Gastroesophageal sphincter (tissue), 3 donors: ENCODE measurements around the gene DRD4.

Experiments used
- CTCF ChIP-seq, 4 experiments: fragments of 200-600 bp in 2 of 4; fragments of 450-650 bp in 2 of 4; sonication (generic) in 1 of 4; IDR thresholded peaks; one replicate each; pipeline ENCODE4 v1.5.1; 2017 to 2019; ENCODE audit warnings: antibody characterized with exemption in 4 of 4, mild to moderate bottlenecking in 2 of 4, moderate library complexity in 2 of 4
- EP300 ChIP-seq: sonication (generic); formaldehyde crosslinking; IDR thresholded peaks from one replicate; pipeline ENCODE4 v1.6.1; 2017; ENCODE audit warnings: antibody characterized with exemption, mild to moderate bottlenecking
- POLR2AphosphoS5 ChIP-seq: sonication (generic); formaldehyde crosslinking; IDR thresholded peaks from one replicate; pipeline ENCODE4 v1.6.1; 2017; ENCODE audit warnings: antibody characterized with exemption

DNA sequence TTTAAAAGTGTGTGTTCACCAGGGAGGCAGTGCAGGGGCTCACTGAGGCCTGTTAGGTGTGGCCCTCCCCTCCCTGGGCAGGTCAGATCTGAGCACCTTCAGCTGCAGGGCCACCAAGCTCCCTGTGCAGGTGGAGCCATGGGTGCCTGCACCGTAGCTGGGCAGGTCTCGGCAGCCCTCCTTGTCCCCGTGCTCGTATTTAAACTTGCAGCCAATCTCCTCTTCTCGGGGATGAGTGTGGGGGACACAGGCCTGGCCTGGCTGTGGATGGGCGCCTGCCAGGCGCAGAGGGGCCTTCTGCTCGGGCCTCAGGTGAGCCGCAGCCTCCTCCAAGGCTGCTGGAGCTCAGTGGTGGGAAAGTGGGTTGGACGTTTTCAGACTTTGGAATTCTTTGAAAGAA, 41.7 kb upstream of the DRD4 start:
- TF ChIP-seq CTCF (IDR thresholded peaks at IDR 0.05) (no peak), EP300 (no peak), POLR2AphosphoS5 (no peak)
